HG02938 (cell line): ENCODE measurements around the gene IFT122.
"Not testable (repeated sequence)": the region's sequence is repeated elsewhere in the genome, so short reads cannot be mapped to it uniquely, and the experiment has no call there.

Source experiments
- ATAC-seq: cut with Tn5 transposase; IDR thresholded peaks from one replicate; pipeline ENCODE4 v1.9.1; 2021; ENCODE audit warnings: mild to moderate bottlenecking, moderate library complexity; ENCODE audit not compliant: unreplicated experiment

Gene IFT122

DNA sequence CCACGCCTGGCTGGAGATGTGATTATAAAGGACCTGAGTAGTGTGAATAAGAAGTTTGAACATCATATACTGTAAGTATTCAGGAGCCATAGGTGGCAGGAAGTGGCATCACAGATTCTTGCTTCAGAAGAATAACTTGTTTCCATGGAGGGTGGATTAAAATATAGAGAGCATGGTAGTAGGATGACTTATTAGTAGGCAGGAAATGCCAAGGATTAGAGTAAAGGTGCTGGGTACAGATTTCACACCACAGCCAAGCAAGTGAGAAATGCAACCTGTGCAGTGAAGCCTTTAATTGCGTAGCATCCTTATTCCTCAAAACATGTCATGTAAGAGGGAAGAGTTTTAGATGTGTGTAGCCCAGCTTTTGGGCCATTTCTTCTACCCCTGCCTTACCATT, 30.8 kb downstream of the IFT122 start:
- ATAC-seq, result no peak

DNA sequence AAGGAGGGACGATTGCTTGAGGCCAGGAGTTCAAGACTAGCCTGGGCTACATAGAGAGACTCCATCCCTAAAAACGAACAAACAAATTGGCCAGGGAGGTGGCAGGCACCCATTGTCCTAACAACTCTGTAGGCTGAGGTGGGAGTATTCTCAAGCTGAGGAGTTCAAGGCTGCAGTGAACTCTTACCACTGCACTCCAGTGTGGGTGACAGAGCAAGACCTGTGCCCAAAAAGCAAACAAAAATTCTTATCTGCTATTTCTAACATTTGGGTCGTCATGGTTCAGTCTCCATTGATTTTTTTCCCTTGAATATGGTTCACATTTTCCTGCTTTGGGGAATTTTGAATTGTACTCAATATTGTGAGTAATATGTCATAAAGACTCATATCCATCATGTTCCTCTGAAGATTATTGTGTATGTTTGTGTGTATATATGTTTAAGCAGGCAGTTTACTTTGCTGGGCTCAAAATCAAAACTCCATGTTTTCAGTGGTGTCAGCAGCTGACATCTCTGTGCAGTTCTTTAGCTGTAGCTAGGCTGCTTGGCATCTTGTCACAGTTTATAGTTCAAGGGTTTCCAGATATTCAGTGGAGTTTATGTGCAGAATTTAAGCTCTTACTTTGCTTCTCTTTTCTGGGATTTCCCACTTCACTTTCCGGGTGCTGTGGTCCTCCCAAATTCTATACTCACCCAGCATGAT, 33.2 kb downstream of the IFT122 start:
- ATAC-seq, result no peak

DNA sequence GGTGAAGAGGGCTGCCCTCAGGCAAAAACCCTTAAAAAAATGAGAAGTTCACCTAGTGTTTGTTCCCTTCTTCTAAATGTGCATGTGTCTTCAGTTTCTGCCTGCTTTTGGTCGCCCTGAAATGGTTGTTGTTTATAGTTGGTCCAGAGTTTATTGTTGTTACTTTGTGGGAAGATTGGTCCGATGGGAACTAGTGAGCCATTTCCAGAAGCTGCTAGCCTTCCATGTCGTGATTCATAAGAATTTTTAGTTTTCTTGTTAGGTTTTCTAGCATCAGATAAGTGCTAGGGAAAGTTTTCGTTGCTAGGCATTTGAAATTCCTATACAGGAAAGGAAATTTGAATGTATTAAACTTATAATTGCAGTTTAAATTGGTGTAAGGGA, 33.7 kb downstream of the IFT122 start:
- ATAC-seq, result no peak

DNA sequence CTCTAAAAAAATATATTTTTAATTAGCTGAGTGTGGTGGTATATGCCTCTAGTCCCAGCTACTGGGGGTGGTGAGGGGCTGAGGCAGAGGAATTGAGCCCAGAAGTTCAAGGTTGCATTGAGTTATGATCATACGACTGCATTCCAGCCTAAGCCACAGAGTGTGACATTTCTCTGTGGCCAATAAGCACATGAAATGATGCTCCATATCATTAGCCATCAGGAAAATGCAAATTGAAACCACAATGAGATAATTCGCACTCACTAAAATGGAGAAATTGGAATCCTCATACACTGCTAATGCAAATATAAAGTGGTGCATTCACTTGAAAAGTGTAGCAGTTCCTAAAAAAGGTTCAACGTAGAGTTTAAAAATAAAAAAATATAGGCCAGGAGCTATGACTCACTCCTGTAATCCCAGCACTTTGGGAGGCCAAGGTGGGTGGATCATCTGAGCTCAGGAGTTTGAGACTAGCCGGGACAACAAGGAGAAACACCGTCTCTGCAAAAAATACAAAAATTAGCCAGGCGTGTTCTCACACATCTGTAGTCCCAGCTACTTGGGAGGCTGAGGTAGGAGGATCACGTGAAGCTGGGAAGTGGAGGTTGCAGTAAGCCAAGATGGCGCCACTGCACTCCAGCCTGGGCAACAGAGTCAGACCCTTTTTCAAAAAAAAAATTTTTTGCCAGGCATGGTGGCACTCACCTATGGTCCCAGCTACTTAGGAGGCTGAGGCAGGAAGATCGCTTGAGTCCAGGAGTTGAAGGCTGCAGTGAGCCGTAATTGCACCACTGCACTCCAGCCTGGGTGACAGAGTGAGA, 35.2 kb downstream of the IFT122 start:
- ATAC-seq, result no peak

DNA sequence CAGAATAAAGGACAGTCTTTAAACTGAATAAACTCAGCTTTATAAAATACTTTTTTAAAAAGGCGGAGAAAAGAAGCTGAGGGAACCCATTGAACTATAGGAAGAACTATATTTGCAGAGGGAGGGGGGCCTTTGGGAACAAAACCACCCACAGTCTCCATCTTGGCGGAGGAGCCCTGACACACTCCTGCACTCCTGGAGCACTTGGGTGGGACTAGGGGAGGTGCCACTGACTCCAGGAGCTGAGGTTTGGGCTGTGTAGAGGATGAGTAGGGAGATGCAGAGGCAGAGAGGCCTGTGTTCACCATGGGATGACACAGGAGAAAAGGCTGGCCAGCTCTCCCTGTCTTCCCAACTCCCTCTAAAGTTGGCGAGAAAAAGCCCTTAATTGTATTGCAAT, 35.8 kb downstream of the IFT122 start:
- no peak for ATAC-seq

DNA sequence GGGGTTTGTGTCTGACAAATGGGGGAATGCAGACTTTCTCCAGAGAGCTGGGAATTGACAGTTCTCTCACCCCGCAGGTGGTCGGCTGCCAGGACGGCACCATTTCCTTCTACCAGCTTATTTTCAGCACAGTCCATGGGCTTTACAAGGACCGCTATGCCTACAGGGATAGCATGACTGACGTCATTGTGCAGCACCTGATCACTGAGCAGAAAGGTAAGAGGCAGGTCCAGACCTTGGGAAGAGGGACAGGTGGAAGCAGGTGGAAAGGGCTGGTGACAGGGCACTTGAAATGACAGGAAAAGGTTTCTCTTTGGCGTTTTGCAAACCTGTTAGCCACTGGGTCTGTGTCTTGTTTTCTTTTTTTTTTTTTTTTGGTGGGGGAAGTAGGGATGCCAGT, 36.6 kb downstream of the IFT122 start:
- no peak for ATAC-seq

DNA sequence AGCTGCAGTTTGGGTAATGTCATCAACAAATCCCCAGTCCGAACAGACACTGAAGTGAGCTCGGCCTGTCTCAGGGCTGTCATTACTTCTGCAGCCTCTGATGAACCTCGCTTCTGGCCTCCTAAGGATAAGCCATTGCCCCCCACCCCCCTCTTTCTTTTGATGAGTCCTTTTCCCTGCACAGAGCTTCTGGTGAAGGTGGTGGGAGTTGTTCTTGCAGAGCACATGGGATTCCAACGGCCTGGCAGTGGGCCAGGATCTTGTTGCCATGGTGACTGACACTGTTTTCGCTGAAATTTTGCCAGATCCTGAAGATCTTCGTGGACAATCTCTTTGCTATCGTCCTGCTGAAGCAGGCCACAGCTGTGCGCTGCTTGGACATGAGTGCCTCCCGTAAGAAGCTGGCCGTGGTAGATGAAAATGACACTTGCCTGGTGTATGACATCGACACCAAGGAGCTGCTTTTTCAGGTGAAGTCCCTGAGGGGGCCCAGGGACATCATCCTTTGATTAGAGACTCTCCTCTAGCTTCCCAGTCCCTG, 41.3 kb downstream of the IFT122 start:
- ATAC-seq, result not testable (repeated sequence)

DNA sequence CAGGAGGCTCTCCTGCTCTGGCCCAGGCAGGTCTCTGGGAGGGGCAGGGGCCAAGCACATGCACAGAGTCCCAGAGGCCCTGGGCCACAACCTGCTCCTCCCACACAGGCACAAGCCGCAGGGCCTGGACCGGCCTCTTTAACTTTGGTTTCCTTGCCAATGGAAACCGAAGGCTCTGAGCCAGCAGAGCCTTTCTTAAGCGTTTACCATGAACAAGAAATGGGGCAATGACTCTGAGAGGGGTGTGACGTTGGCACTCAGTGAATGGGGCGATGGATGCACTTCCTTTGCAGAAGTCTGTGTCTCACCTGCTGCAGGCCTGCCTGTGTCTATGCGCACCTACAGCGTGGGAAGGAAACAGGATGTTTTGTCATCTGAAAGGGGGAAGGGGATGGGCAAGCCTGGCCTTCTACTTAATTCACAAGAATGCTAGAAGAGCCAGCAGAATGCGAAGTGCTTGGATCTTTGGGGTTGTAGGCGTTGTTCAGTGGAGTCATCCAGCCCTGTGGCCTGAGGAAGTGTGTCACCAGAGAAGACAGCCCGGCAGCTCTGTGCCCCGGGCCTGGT, 41.8 kb downstream of the IFT122 start:
- ATAC-seq, result no peak

DNA sequence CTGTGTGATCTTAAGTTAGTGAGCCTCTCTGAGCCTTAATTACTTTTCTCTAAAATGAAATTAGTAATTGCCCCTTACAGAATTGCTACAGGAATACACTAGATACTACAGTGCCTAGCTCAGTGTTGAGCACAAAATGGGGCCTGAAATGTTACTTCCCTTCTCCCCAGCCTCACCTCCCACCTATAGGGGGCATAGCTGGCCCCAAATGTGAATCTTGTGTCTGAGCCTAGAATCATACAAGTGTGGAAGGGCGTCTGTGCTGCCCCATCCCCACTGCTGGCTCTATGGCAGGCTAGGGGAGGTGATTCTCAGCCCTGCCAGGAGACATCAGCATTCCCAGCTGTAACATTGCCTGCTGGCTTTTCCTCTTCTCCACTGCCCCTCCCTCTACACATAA, 42.7 kb downstream of the IFT122 start:
- ATAC-seq, result no peak

DNA sequence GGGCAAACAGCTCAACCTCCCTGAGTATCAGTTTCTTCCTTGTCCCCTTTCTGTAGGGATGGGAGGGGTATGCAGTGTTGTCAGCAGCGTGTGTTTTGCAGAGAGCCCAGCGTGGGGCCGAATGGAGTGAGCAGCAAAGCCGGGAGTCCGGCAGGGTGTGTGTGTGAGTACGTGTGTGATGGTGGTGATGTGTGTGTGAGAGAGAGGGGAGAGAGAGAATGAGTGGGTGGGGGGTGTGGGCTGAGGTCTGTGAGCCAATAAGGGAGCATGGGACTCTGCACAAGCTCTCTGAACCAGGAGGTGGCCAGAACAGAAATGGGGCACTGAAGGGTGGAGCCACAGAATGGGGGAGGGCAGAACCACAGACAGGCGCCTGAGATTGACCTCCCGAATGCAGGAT, 43.8 kb downstream of the IFT122 start:
- no peak for ATAC-seq

DNA sequence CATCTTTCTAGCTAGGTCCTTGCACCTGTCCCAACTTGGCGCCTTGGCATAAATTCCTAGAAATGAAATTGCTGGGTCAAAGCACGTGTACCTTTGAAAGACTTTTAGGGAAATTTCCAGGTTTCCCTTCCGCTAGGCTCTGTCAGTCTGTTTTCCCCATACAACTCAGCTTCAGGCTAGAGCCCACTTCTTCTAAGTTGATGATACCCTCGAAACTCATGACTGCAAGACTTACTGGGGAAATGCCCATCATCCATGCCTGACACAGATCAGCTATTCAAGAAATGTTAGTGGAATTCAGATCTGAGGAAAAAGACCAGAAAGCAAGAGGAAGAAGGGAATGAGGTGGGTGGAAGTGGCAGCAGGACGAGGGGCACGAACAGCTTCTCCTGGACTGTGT, 45.1 kb downstream of the IFT122 start:
- not testable (repeated sequence) for ATAC-seq

DNA sequence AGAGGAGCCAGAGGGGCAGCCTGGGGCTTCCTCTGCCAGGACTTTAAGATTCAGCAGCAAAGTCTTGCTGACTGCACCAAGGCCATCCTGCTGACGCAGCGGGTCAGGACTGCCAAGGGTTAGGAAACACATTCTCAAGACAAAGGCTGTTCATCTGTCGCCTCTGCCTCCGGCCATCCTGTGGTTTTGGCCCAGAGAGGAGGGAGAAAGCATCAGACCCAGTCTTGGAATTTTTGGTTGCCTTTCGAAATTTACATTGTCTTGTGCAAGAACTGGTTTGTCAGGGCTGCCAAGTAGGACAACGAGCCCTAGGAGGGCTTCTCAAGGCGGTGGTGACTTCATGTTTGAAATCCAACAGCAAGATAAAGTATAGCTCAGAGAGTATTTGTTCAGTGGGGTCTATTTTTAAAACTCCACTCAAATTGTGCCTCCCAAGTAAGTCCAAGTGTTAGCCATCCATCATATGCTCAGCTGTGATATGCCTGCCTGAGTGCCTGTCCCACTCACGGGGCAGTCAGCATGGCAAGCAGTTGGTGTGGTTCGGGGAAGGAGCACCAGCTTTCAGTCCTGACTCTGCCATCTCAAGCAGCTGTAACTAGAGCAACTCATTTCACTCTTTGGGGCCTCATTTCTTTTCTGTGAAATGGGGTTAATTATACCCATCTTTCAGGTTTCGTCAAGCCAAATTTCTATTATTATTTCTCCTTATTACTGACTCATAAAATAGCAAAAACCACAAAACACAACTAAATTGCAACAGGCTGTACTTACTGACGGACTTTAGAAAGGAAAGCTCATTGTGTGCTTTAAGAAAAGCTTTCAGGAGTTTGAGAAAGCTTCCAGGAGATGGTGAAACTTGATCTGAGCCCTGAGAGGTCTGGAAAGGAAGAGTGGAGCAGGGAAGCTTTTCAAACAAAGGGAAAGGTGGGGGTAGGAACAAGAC, 46.0 kb downstream of the IFT122 start:
- no peak for ATAC-seq

DNA sequence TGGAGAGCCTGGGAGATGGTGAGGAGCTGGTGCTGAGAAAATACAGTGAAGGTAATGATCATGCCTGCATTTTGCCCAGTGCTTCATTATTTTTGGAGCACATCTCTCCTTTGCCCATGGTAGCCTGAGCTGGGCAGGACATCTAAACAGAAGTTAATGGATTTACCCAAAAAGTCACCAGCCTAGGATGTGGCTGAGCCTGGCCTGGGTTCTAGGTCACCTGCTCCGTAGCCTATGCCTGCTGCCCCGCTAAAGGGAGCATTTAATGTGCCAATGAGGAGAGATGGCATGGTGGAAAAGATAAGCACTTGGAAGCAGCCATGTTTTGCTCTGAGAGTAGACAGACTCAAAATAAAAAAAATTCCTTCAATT, 46.6 kb downstream of the IFT122 start:
- no peak for ATAC-seq

DNA sequence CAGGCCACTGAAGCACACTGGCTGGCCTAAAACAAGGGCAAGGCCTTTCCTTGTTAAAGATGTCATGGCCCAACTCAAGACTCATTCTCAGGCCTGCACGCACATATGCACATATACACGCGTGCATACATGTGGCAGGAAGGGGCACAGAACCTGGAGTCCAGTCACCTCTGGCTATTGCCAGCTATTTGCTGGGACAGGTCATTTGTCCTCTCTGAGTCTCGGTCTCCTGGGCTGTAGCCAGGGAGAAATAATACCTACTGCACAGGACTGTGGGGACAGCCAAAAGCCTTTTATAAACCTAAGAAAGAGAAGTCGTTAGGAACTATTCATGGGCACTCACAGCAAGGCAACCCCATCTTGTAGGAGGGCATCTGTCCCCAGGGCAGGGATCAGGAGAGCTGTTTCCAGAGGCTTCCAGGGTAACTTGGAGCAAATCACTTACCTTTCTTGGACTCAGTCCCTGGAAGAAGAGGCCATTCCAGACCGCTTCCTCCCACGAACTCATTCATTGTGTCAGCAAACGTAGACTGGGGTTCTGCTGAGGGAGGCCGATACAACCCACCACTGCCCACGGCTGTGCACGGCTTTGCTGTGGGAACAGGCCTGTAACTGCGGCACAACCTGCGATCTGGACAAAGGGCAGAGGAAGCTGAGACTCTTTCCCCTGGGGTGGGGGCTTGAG, 47.3 kb downstream of the IFT122 start:
- no peak for ATAC-seq

DNA sequence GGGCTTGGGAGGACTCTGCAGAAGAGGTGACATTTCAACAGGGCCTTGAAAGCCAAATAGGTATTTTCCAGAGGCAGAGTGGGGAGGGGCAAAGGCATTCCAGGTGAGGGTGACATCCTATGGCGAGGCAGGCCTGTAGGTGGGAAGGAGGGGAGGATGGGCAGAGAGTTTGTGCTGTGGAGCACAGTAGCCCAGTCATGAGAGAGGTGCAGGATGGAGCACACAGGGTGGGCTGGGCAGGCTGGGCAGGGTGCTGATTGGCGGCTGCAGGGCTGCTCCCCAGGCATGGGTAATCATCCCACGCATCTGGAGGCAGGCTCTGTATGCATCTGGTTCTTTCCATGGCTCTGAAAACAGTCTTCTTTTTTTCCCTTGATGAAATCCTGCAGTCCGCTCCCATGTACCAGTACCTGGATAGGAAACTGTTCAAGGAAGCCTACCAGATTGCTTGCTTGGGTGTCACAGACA, 47.9 kb downstream of the IFT122 start:
- ATAC-seq, result not testable (repeated sequence)

DNA sequence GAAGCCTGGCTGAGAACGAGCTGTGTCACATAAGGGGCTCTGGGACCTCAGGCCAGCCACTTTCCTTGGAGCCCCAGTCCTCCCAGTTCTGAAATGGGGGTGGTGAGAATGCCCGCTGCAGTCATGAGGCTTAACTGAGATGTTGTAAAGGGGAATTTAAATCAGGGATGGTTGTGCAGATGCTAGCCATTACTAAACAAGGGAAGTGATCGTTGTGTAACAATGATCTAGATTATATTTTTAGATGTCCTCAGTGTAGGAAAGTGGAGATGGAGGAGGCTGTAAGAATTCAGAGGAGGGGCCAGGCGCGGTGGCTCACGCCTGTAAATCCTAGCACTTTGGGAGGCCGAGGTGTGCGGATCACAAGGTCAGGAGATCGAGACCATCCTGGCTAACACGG, 49.2 kb downstream of the IFT122 start:
- not testable (repeated sequence) for ATAC-seq

DNA sequence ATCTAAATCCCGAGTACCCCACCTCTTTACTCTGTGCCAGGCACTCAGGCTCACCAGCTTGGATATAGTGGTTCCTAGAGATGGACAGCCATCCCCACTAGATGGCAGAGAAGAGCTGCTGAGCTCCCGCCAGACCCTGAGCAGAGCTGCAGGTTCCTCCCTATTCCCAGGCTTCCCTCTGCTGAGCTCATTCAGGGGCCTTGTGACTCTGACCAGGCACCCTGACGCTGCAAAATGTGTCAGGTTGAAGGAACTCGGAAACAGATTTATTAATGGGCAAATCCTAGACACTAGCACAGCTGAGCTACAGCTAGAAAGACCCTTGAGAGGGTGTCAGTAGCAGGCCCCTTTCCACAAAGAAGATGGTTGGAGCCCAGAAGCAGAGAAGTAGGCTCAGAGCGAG, 50.2 kb downstream of the IFT122 start:
- no peak for ATAC-seq

DNA sequence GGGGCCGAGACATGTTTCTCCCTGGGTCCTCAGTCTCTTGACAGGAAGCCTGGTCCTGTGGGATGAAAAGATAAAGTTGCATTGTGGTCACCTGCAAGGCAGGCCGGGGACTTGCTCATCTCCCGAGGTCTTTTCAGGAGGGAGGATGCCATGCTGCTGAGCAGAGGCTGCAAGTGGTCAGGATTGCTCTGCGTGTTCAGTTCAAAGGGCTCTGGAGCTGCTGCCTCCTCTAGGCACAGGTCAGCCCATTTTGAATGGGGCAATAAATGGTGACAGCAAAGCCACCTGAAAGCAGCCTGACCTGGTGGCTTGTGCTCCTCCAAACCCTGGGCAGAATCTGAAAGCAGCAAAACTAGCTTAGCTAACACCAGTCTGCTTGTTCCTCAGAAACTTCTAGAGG, 51.1 kb downstream of the IFT122 start:
- ATAC-seq, result not testable (repeated sequence)

DNA sequence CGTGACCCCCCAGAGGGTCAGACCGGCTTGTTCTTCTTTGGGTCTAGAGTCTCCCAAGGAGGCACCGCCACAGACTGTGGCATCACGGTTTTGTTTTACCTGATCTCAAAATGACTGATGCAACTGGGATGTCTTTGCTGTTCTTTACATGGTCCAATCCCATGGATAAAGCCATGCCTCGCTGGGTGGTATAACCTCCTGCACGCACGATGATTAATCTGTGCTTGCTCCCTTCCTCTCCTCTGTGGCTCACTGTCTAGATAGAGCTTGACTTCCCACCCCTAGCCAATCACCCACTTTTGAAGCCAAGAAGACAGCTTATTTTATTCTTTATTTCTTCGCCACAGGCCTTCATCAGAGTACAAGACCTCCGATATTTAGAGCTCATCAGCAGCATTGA, 51.8 kb downstream of the IFT122 start:
- no peak for ATAC-seq

DNA sequence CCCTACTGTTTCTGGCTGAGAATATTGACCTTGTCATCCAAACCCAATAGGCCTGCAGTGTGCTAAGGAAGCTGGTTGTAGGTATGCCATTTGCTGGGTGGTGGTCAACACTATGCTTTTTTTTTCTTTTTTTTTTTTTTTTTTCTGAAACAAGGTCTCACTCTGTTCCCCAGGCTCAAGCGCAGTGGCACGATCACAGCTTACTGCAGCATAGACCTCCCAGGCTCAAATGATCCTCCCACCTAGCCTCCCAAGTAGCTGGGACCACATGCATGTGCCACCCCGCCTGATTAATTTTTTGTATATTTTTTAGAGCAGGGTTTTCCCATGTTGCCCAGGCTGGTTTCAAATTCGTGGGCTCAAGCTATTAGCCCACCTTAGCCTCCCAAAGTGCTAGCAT, 52.7 kb downstream of the IFT122 start:
- ATAC-seq, result no peak
